Measurements from ENCODE around the gene PCDHGB4. TPM values are rescaled to one million over a fixed set of nuclear protein-coding genes. Genes with fewer than 3 reads are reported as not detected.

PCDHGB4 gene
- total RNA-seq, 1 donor from 2014 or later, result 3.6 TPM

GRCh38 chr5:141439411-141440141 is 52.1 kb downstream of the PCDHGB4 start:
- no peak for TF ChIP-seq CTCF (IDR thresholded peaks at IDR 0.05)
- Histone ChIP-seq H3K4me3 (no peak overlapping the region), H3K27me3 (no peaks in the 10 kb centered on the region), H3K9me3 (peaks cover 75 to 97% of the 10 kb centered on the region in 2 donors), H3K4me1 (no peaks in the 10 kb centered on the region), H3K27ac (no peak overlapping the region), H3K36me3 (peaks cover 0 to 3% of the 10 kb centered on the region in 2 donors)
- intact Hi-C loops (cut with DNase I), result no loop called here
- DNase-seq (ENCODE audit: low spot score in 2 of 2), result no peak

Other genes starting within 250 kb of the PCDHGB4 start
- gene PCDHB6, start 237.6 kb upstream of the PCDHGB4 start, total RNA-seq, result 1.5 TPM
- gene PCDHB7, start 215.1 kb upstream of the PCDHGB4 start, total RNA-seq, result 7.6 TPM
- 0.11 TPM for gene PCDHB8, start 209.9 kb upstream of the PCDHGB4 start, total RNA-seq
- 18.3 TPM for gene PCDHB16, start 205.3 kb upstream of the PCDHGB4 start, total RNA-seq
- gene PCDHB9, start 200.5 kb upstream of the PCDHGB4 start, total RNA-seq, result 1.9 TPM
- gene PCDHB10, start 195.3 kb upstream of the PCDHGB4 start, total RNA-seq, result 0.21 TPM
- 7.1 TPM for gene PCDHB11, start 188.1 kb upstream of the PCDHGB4 start, total RNA-seq
- 19.7 TPM for gene PCDHB12, start 179.0 kb upstream of the PCDHGB4 start, total RNA-seq
- gene PCDHB13, start 173.8 kb upstream of the PCDHGB4 start, total RNA-seq, result 6.7 TPM
- 10.6 TPM for gene PCDHB14, start 164.4 kb upstream of the PCDHGB4 start, total RNA-seq
- 2.9 TPM for gene PCDHB15, start 142.3 kb upstream of the PCDHGB4 start, total RNA-seq
- gene SLC25A2, start 83.6 kb upstream of the PCDHGB4 start, total RNA-seq, result not detected
- 30.1 TPM for gene TAF7, start 66.9 kb upstream of the PCDHGB4 start, total RNA-seq
- gene PCDHGA1, start 57.2 kb upstream of the PCDHGB4 start, total RNA-seq, result not detected
- gene PCDHGA2, start 48.9 kb upstream of the PCDHGB4 start, total RNA-seq, result 4.9 TPM
- gene PCDHGA3, start 43.9 kb upstream of the PCDHGB4 start, total RNA-seq, result 9.2 TPM
- gene PCDHGB1, start 37.6 kb upstream of the PCDHGB4 start, total RNA-seq, result 1.8 TPM
- 4.3 TPM for gene PCDHGA4, start 32.7 kb upstream of the PCDHGB4 start, total RNA-seq
- gene PCDHGB2, start 27.7 kb upstream of the PCDHGB4 start, total RNA-seq, result 12.2 TPM
- 4.5 TPM for gene PCDHGA5, start 23.5 kb upstream of the PCDHGB4 start, total RNA-seq
- gene PCDHGB3, start 17.5 kb upstream of the PCDHGB4 start, total RNA-seq, result 14.4 TPM
- 2.0 TPM for gene PCDHGA6, start 13.8 kb upstream of the PCDHGB4 start, total RNA-seq
- gene PCDHGA7, start 5.0 kb upstream of the PCDHGB4 start, total RNA-seq, result 4.2 TPM
- 3.2 TPM for gene PCDHGA8, start 4.9 kb downstream of the PCDHGB4 start, total RNA-seq
- 19.6 TPM for gene PCDHGB5, start 10.2 kb downstream of the PCDHGB4 start, total RNA-seq
- gene PCDHGA9, start 15.1 kb downstream of the PCDHGB4 start, total RNA-seq, result 3.2 TPM
- gene PCDHGB6, start 20.3 kb downstream of the PCDHGB4 start, total RNA-seq, result 3.9 TPM
- 4.4 TPM for gene PCDHGA10, start 25.3 kb downstream of the PCDHGB4 start, total RNA-seq
- 10.2 TPM for gene PCDHGB7, start 30.0 kb downstream of the PCDHGB4 start, total RNA-seq
- 5.3 TPM for gene PCDHGA11, start 33.4 kb downstream of the PCDHGB4 start, total RNA-seq
- gene PCDHGA12, start 42.8 kb downstream of the PCDHGB4 start, total RNA-seq, result 18.5 TPM
- 51.4 TPM for gene PCDHGC3, start 88.3 kb downstream of the PCDHGB4 start, total RNA-seq
- 59.3 TPM for gene PCDHGC4, start 97.3 kb downstream of the PCDHGB4 start, total RNA-seq
- gene PCDHGC5, start 101.4 kb downstream of the PCDHGB4 start, total RNA-seq, result 0.11 TPM
- gene DIAPH1, start 231.3 kb downstream of the PCDHGB4 start, total RNA-seq, result 65.8 TPM
- gene HDAC3, start 249.2 kb downstream of the PCDHGB4 start, total RNA-seq, result 43.4 TPM
- 1.4 TPM for gene RELL2, start 249.3 kb downstream of the PCDHGB4 start, total RNA-seq